Right cardiac atrium (tissue), 5 donors: ENCODE measurements around the gene PTGR1. TPM values are rescaled to one million over a fixed set of nuclear protein-coding genes. Genes with fewer than 3 reads are reported as not detected.
A peak's percentile ranks its signal among the peaks of the same experiment; 100 is the strongest.

Source experiments
- ATAC-seq, 2 donors: fragments of 200-7000 bp; cut with Tn5 transposase; one replicate each; pipeline versions ENCODE4 v1.8.0 to v1.9.1; 2020; ENCODE audit warnings: moderate library complexity in 2 of 2, mild to moderate bottlenecking in 1 of 2
- DNase-seq, 3 donors: peaks; one replicate each; pipeline ENCODE4 v3.0.0-alpha.2; 2020
- H3K27ac ChIP-seq: one replicate; pipeline ENCODE4 v1.5.1; 2013; ENCODE audit warnings: mild to moderate bottlenecking, low read length, control low read depth, moderate library complexity
- H3K27me3 ChIP-seq: one replicate; pipeline ENCODE4 v1.6.1; 2013; ENCODE audit not compliant: control insufficient read depth, insufficient read depth
- H3K4me1 ChIP-seq: one replicate; pipeline ENCODE4 v1.6.1; 2013; ENCODE audit warnings: low read length; ENCODE audit not compliant: control insufficient read depth, insufficient read depth
- H3K4me3 ChIP-seq: one replicate; pipeline ENCODE4 v1.5.1; 2013; ENCODE audit warnings: low read length, control low read depth
- H3K9me3 ChIP-seq: one replicate; pipeline ENCODE4 v1.6.1; 2013; ENCODE audit warnings: low read length; ENCODE audit not compliant: control insufficient read depth
- WGBS: extraction: QIAGEN DNeasy Blood & Tissue Kit; methylation state at CpG from one replicate; pipeline ENCODE4 v1.1.7; 2013; 5-methylcytosine and 5-hydroxymethylcytosine counted together
- intact Hi-C, 4 donors: fragments of 100-400 bp; cut with DNase I; formaldehyde crosslinking; loops; one replicate each; pipeline versions ENCODE4 v1.11.0 to v1.14.0; 2022 to 2023
- polyA plus RNA-seq: library from polyadenylated mRNA; stranded (reverse); fragments of 200-250 nt; gene quantifications from one replicate; pipeline ENCODE4 v1.2.3, GENCODE V29; 2013
- total RNA-seq, 4 donors: library from RNA; stranded (reverse); fragmentation: NEBNext Ultra II Directional; extraction: Animal tissue kit (Norgen Biotek cat#: 25700); gene quantifications; one replicate each; pipeline ENCODE4 v1.2.1, GENCODE V29; 2021
- donor health status: healthy with polysubstance abuse.
- donor health status: DM: no; HTN: yes; CAD: no.
- donor health status: DM: no; HTN: no; CAD: no.
- donor health status: DM: no; HTN: yes; CAD: no; lungs with severe emphysema.
- donor health status: DM: yes; HTN: yes; CAD: no.

Gene PTGR1
- total and polyA plus RNA-seq, 5 donors, result 22.4 to 52.0 (median 31.5) TPM

DNA sequence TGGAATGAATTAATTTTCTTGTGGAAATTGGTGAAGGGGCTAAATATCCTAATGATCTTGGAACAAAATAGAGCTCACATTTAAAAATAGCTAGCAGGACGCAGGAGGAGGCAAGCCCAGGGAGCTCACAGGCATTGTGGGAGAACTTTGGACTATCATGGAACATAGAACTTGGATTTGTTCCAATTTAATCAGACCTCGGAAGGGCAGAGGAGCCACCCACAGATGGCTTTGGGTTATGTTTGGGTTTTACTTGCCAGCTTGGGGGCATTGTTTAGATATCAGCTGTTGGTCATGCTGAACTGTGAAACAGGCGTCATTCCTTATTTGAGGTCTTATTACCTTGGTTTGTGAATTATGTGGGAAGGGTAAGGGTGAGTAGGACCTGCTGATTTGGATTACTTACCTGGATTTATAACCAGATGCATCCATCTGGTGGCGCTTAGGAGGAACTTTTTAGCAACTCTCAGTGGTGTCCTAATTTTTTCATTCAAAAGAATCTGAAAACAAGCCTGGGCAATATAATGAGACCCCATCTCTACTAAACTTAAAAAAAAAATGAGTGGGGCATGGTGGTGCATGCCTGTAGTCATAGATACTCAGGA is 14.1 kb upstream of the PTGR1 start:
- Histone ChIP-seq H3K9me3 (no peaks in the 10 kb centered on the region), H3K4me1 (no peaks in the 10 kb centered on the region), H3K4me3 (no peak overlapping the region), H3K27me3 (no peaks in the 10 kb centered on the region), H3K27ac (no peak overlapping the region)
- ATAC-seq, result peak; percentile 34 to 59
- no peak for DNase-seq
- intact Hi-C loops, result no loop called here
- WGBS, result 34% methylated on average over 4 of the region's 4 CpGs

DNA sequence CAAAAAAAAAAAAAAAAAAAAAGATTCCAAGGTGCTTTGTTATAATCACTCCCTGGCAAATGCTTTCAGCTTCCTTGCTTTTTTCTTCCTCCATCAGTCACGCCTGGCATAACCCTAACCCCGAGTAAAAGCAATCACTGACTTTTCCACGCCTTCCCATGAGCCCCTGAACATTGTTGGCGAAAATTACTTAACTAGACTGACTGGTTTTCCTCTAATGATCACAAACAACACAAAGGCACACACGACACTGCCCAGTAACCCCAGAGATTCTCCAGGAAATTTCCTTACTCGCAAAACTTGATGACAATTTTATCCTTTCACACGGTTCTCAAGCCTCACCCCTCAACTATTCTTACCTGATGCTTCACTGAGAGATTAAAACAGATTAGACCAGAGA is 11.4 kb upstream of the PTGR1 start:
- ATAC-seq (no peak), DNase-seq (no peak)
- intact Hi-C loops, result no loop called here
- Histone ChIP-seq H3K4me1 (no peaks in the 10 kb centered on the region), H3K27ac (no peak overlapping the region), H3K27me3 (no peaks in the 10 kb centered on the region), H3K9me3 (no peaks in the 10 kb centered on the region), H3K4me3 (no peak overlapping the region)
- 79% methylated on average over 7 of the region's 7 CpGs for WGBS

DNA sequence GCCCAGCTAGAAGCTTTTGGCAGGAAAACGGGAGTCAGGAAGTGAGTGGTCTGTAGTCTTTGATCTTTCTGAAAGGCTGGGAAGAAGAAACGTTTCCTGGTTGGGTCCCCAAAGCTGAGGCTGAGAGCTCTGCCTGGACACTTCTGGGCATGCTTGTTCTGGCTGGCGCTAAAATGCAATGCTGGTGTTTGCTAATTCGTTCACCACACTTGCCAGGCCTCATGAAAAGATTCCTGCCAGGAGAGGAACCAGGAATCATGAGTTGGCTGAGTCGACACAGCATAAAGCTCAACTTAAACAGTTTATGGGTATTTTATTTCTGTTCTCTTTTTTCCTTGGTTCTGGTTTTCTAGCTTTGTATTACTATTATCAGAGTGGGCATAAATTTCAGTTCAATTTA is 10.7 kb upstream of the PTGR1 start:
- intact Hi-C loops, result no loop called here
- Histone ChIP-seq H3K4me1 (no peaks in the 10 kb centered on the region), H3K4me3 (no peak overlapping the region), H3K27me3 (no peaks in the 10 kb centered on the region), H3K9me3 (no peaks in the 10 kb centered on the region), H3K27ac (no peak overlapping the region)
- WGBS, result 60% methylated on average over 5 of the region's 5 CpGs
- no peak for ATAC-seq
- DNase-seq, result no peak

DNA sequence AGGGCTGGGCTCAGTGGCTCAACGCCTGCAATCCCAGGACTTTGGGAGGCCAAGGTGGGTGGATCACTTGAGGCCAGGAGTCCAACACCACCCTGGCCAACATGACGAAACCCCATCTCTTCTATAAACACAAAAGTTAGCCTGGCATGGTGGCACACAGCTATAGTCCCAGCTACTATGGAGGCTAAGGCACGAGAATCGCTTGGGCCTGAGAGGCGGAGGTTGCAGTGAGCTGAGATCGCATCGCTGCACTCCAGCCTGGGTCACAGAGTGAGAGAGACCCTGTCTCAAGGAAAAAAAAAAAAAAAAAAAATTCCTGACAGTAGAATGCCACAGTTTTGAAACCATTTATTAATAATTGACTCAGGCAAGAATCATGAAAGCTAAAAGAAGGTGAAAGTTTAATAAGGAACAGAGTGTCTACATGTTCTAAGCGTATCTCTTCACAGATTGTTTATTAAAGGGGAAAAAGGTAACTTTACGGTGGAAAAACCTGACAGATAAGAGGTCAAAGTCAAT is 5.7 kb upstream of the PTGR1 start:
- DNase-seq (no peak), ATAC-seq (no peak)
- H3K4me3 ChIP-seq, result no peak overlapping the region
- H3K4me1 ChIP-seq, result no peaks in the 10 kb centered on the region
- no peak overlapping the region for H3K27ac ChIP-seq
- H3K9me3 ChIP-seq, result no peaks in the 10 kb centered on the region
- H3K27me3 ChIP-seq, result no peaks in the 10 kb centered on the region
- 90% methylated on average over 9 of the region's 9 CpGs for WGBS
- intact Hi-C loops, result no loop called here

DNA sequence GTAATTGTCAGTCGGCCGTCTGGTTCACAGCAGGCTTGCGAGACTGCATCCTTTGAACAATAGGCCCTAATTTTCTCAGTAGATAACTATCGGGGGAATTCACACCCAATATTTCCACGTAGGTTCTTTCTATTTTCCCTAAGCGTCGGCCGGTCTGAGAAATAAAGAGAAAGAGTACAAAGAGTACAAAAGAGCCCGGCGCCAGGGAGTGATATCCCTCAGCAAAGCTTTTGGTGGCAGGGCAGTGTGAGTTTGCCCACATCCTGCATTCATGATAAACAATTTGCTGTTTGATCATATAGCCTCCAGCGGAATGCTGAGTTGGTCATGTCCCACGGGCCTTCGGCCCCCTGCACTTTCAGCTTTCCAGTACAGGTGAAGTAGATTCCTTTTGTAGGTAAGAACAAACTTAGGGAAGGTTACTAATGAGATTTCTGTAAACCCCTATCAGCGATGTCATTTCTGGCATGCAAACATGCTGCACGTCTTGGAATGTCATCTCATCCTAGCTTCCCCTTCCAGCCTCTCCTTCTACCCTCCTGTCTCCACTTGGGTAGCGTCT is 4.7 kb upstream of the PTGR1 start:
- ATAC-seq, result no peak
- WGBS, result 83% methylated on average over 16 of the region's 16 CpGs
- intact Hi-C loops, result no loop called here

DNA sequence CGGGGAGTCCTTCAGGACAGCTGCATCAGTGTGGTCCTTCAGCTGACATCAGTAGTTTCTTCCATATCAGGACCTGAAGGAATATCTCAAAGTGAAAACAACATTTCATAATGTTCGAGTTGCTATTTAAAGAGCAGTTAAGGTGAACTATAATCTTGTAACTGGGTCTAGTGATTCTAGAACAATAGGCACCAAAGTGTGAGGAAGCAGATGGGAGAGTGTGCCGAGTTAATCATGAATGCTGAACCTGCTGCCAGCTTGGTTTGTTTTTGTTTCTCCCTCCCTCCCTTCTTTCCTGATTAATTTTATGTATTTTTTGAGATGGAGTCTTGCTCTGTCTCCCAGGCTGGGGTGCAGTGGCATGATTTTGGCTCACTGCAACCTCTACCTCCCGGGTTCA is 3.6 kb upstream of the PTGR1 start:
- Histone ChIP-seq H3K27me3 (no peaks in the 10 kb centered on the region), H3K27ac (no peak overlapping the region), H3K9me3 (no peaks in the 10 kb centered on the region), H3K4me1 (no peaks in the 10 kb centered on the region), H3K4me3 (no peak overlapping the region)
- ATAC-seq (no peak), DNase-seq (no peak)
- intact Hi-C loops, result no loop called here
- 72% methylated on average over 4 of the region's 4 CpGs for WGBS

More for the DNA sequence above, 4.7 kb upstream of the PTGR1 start:
- no peak for DNase-seq
- Histone ChIP-seq H3K4me1 (no peaks in the 10 kb centered on the region), H3K9me3 (no peaks in the 10 kb centered on the region), H3K27me3 (no peaks in the 10 kb centered on the region), H3K4me3 (no peak overlapping the region), H3K27ac (no peak overlapping the region)

DNA sequence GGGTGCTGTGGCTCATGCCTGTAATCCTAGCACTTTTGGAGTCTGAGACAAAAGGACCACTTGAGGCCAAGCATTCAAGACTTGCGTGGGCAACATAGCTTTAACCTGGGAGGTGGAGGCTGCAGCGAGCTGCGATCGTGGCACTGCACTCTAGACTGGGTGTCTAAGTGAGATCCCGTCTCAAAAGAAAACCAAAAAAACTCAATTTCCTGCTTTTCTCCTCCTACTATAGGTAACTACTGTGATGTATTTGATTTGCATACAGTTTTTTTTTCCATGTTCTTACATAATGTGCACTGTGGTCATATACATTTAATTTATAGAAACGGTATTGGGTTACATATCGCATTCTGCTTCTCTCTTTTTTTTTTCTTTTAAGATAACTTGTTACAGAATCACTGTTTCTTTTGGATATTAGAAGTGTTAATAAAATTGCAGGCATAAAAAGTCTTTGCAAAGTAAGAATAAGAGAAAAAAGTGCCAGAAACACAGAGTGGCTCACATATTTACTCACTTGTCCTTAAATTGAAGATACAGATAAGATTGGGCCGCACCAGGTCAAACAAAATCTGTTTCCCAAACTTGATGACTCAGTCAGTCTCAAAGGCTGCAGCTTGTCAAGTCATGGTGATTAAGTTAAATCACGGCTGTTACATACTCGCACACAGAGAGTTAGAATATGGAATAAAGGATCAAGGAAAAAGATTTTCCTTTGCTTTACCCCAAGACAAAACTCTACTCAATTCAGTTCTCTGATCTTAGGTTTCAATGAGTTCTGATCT is 2.0 kb upstream of the PTGR1 start:
- H3K4me1 ChIP-seq, result no peaks in the 10 kb centered on the region
- H3K27ac ChIP-seq, result no peak overlapping the region
- intact Hi-C loops, result no loop called here
- H3K9me3 ChIP-seq, result no peaks in the 10 kb centered on the region
- WGBS, result 68% methylated on average over 10 of the region's 10 CpGs
- no peak for ATAC-seq
- H3K27me3 ChIP-seq, result no peaks in the 10 kb centered on the region
- DNase-seq, result no peak
- H3K4me3 ChIP-seq, result no peak overlapping the region

DNA sequence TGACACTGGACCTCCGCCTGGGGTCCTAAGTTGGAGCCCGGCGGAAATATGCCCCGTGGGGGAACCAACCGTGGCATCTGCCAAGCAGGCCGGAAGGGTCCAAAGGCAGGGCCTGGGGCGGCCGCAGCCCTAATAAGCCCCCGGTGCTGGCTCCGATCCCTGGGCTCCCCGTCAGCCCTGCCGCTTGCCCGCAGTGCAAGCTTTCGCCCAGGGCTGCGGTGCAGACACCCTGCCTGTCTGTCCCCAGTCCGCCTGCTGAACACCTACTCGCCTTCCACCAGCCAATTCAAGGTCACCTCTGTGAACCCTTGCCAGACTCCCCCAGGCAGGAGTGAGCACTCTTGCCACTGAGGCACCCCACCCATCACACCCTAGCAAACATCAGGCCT is 502 bp upstream of the PTGR1 start:
- H3K4me1 ChIP-seq, result no peaks in the 10 kb centered on the region
- ATAC-seq (peak in 1 of 2 donors; percentile 23), DNase-seq (no peak)
- intact Hi-C loops, result no loop called here
- no peaks in the 10 kb centered on the region for H3K27me3 ChIP-seq
- H3K9me3 ChIP-seq, result no peaks in the 10 kb centered on the region
- H3K27ac ChIP-seq, result peak overlapping the region; percentile 80
- WGBS, result 22% methylated on average over 17 of the region's 17 CpGs
- peak overlapping the region; percentile 87 for H3K4me3 ChIP-seq

DNA sequence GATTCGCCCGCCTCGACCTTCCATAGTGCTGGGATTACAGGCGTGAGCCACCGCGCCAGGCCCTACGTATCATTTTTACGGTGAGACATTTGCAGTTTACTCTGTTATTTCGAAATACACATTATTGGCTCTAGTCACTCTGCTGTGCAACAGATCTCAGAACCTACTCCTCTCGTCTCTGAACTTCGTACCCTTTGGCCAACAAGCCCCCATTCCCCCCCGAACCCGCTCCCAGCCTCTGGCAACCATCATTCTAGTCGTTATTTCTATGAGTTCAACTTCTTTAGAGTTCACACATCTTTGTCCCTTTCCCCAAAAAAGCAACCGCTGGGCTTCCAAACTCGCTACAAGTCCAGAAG is 735 bp downstream of the PTGR1 start:
- intact Hi-C loops, result no loop called here
- peak; percentile 44 to 71 (median 62) for DNase-seq
- ATAC-seq, result peak; percentile 55 to 56
- Histone ChIP-seq H3K27me3 (no peaks in the 10 kb centered on the region), H3K4me3 (peak overlapping the region; percentile 87), H3K4me1 (no peaks in the 10 kb centered on the region), H3K27ac (peak overlapping the region; percentile 80), H3K9me3 (no peaks in the 10 kb centered on the region)
- 2% methylated on average over 16 of the region's 16 CpGs for WGBS

DNA sequence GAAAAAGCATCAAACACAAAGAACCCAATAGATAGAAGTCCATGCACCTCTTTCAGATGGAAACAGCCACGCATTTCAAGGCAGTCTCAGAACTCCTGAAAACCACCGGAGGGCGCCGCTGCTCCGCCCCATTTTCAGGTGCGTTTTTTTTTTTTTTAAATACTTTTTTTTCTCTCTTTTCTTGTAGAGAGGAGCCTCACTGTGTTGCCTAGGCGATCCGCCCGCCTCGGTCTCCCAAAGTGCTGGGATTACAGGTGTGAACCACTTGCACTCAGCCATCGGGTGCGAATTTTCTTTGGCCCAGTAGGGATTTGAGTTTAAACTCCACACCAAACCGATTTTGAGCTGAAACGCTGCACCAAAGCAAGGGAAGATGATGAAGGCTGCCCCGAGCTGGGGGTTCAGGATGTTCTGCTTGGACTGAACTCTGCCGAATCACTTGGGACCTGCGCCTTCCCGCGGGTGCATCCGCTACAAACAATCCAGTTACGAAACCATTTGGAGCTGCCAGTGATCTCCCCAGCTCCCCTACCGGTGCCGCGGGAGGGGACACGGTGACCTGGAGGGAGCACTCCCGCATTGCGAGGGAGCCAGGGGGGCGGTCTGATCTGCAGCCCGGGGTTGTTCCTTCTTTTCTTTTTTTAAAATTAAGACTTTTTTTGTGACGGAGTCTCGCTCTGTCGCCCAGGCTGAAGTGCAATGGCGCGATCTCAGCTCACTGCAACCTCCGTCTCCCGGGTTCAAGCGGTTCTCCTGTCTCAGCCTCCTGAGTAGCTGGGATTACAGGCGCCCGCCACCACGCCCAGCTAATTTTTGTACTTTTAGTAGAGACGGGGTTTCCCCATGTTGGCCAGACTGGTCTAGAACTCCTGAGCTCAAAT is 1.4 kb downstream of the PTGR1 start:
- peak overlapping the region; percentile 87 for H3K4me3 ChIP-seq
- intact Hi-C loops, result no loop called here
- peak; percentile 49 to 56 for ATAC-seq
- peak overlapping the region; percentile 32 for H3K27ac ChIP-seq
- WGBS, result 2% methylated on average over 41 of the region's 41 CpGs
- no peaks in the 10 kb centered on the region for H3K27me3 ChIP-seq
- no peaks in the 10 kb centered on the region for H3K9me3 ChIP-seq
- H3K4me1 ChIP-seq, result no peaks in the 10 kb centered on the region
- peak; percentile 50 to 84 (median 81) for DNase-seq
